Panc1 (cell line): ENCODE data around the gene TMPRSS5. TPM values are rescaled to one million over a fixed set of nuclear protein-coding genes. Genes with fewer than 3 reads are reported as not detected.

Source experiments
- ATAC-seq: fragments of 200-7000 bp; cut with Tn5 transposase; 2 replicates; pipeline ENCODE4 v1.9.1; 2020; ENCODE audit warnings: mild to moderate bottlenecking, moderate library complexity
- BruUV-seq: library from RNA; stranded (reverse); fragments of 400-500 nt; replicated peaks from 2 replicates; lab custom pipeline; 2021; lab: Mats Ljungman, UMichigan
- CTCF ChIA-PET: fragments of 300-600 bp; sonication (Branson Sonifier 250); formaldehyde crosslinking; loops from one replicate; lab custom pipeline; 2022; ENCODE audit warnings: antibody characterized with exemption; lab: Charles Lee
- POLR2A ChIA-PET: fragments of 300-600 bp; sonication (Branson Sonifier 250); formaldehyde crosslinking; loops from one replicate; lab custom pipeline; 2022; ENCODE audit warnings: antibody characterized with exemption; lab: Charles Lee
- DNase-seq: peaks from one replicate; pipeline ENCODE4 v3.0.0-alpha.2; 2010; ENCODE audit warnings: low read depth, low spot score
- H3K27ac ChIP-seq: 2 replicates; pipeline ENCODE4 v1.5.1; 2011; ENCODE audit warnings: mild to moderate bottlenecking, low read length, inconsistent platforms
- H3K27me3 ChIP-seq: fragments of 200-500 bp; sonication (Bioruptor generic); 2 replicates; pipeline ENCODE4 v1.6.0; 2014; ENCODE audit warnings: low read length, inconsistent platforms; ENCODE audit not compliant: control insufficient read depth, insufficient read depth
- H3K36me3 ChIP-seq: fragments of 200-500 bp; sonication (Bioruptor generic); 2 replicates; pipeline ENCODE4 v1.5.1; 2014; ENCODE audit warnings: inconsistent platforms, mild to moderate bottlenecking, low read length, moderate library complexity; ENCODE audit not compliant: control insufficient read depth, insufficient read depth
- H3K4me1 ChIP-seq: 2 replicates; pipeline ENCODE4 v1.5.1; 2011; ENCODE audit warnings: inconsistent platforms, mild to moderate bottlenecking, low read length, moderate library complexity; ENCODE audit not compliant: control insufficient read depth, insufficient read depth
- H3K4me3 ChIP-seq, 2 experiments: 2 replicates each; pipeline ENCODE4 v1.5.1; 2011 to 2012; ENCODE audit warnings: low read depth in 2 of 2, low read length in 2 of 2, mild to moderate bottlenecking in 2 of 2, inconsistent platforms in 1 of 2, moderate library complexity in 1 of 2
- H3K9me3 ChIP-seq: fragments of 200-500 bp; sonication (Bioruptor generic); 2 replicates; pipeline ENCODE4 v1.5.1; 2014; ENCODE audit warnings: low read depth, mild to moderate bottlenecking, inconsistent platforms, low read length, moderate library complexity; ENCODE audit not compliant: control insufficient read depth, insufficient read depth
- POLR2AphosphoS5 ChIP-seq: IDR thresholded peaks from 2 replicates; pipeline ENCODE4 v1.6.1; 2012; ENCODE audit warnings: mild to moderate bottlenecking, low read depth, low read length, moderate library complexity
- SIN3A ChIP-seq: IDR thresholded peaks from 2 replicates; pipeline ENCODE4 v1.6.1; 2012; ENCODE audit warnings: low read depth, mild to moderate bottlenecking, low read length, moderate library complexity, borderline replicate concordance; ENCODE audit not compliant: insufficient read depth
- TCF7L2 ChIP-seq: IDR thresholded peaks from 2 replicates; pipeline ENCODE4 v1.6.1; 2011; ENCODE audit warnings: mild to moderate bottlenecking, low read depth, low read length, inconsistent platforms
- in situ Hi-C: cut with HindIII; loops from 2 replicates; pipeline ENCODE4 v1.10.0; 2016; ENCODE audit warnings: low sequenced_read_pairs, low pct_unique_long_range_greater_than_20kb
- intact Hi-C: fragments of 100-400 bp; cut with micrococcal nuclease; formaldehyde crosslinking; loops from one replicate; pipeline ENCODE4 v1.10.0; 2022; ENCODE audit not compliant: unreplicated experiment
- total RNA-seq: library from RNA; stranded (reverse); gene quantifications from one replicate; pipeline ENCODE4 v1.2.1, GENCODE V29; 2021; ENCODE audit not compliant: unreplicated experiment
- TF ChIP-seq, protein P1 (sequence below), 2 experiments: IDR thresholded peaks; 2 replicates each; pipeline ENCODE4 v1.6.1; 2011 to 2012; ENCODE audit warnings: low read depth in 2 of 2, control low read depth in 1 of 2, low read length in 1 of 2, mild to moderate bottlenecking in 1 of 2, moderate library complexity in 1 of 2; ENCODE audit not compliant: insufficient read depth in 1 of 2
- TF ChIP-seq, protein P2 (sequence below): fragments of 450-650 bp; IDR thresholded peaks from 2 replicates; pipeline ENCODE4 v1.5.1; 2017; ENCODE audit warnings: mild to moderate bottlenecking

Gene TMPRSS5
- total RNA-seq, 1 experiment from 2014 or later = 0.85 TPM

DNA sequence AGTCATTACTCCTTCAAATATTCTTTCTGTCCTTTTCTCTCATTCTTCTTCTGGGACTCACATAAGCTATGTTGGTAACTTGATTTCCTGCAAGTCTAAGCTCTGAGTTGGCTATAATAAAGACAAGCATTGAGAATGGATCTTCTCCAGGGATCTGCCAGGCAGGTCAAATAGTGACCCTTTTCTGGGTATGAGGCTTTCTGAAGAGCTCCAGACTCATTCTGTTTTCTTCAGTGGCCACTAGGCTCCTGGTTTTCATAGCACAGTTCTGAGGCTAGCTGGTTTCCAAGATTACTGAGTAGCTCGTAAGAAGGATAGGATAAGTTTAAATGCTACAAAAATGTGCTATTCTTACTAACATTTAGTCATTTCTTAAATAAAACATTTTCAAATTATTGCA lies 38.3 kb downstream of the TMPRSS5 start:
- in situ Hi-C loops (no loop called here), intact Hi-C loops (no loop called here)
- no peaks in the 10 kb centered on the region for H3K27me3 ChIP-seq
- H3K9me3 ChIP-seq = peaks cover 12% of the 10 kb centered on the region
- H3K4me1 ChIP-seq = peaks cover 17% of the 10 kb centered on the region
- no TSS peak for BruUV-seq
- H3K27ac ChIP-seq = peak overlapping the region; percentile 76
- DNase-seq (no peak), ATAC-seq (no peak)
- H3K36me3 ChIP-seq = no peaks in the 10 kb centered on the region
- ChIA-PET CTCF (interaction anchor here (0.5 to 0.6 kb wide), 2 partner anchors 37 to 61 kb away, joined by 3 read pairs; no protein-coding TSS in a partner anchor), POLR2A (no interaction called here)
- H3K4me3 ChIP-seq = no peak overlapping the region
- TF ChIP-seq, protein P1, sequence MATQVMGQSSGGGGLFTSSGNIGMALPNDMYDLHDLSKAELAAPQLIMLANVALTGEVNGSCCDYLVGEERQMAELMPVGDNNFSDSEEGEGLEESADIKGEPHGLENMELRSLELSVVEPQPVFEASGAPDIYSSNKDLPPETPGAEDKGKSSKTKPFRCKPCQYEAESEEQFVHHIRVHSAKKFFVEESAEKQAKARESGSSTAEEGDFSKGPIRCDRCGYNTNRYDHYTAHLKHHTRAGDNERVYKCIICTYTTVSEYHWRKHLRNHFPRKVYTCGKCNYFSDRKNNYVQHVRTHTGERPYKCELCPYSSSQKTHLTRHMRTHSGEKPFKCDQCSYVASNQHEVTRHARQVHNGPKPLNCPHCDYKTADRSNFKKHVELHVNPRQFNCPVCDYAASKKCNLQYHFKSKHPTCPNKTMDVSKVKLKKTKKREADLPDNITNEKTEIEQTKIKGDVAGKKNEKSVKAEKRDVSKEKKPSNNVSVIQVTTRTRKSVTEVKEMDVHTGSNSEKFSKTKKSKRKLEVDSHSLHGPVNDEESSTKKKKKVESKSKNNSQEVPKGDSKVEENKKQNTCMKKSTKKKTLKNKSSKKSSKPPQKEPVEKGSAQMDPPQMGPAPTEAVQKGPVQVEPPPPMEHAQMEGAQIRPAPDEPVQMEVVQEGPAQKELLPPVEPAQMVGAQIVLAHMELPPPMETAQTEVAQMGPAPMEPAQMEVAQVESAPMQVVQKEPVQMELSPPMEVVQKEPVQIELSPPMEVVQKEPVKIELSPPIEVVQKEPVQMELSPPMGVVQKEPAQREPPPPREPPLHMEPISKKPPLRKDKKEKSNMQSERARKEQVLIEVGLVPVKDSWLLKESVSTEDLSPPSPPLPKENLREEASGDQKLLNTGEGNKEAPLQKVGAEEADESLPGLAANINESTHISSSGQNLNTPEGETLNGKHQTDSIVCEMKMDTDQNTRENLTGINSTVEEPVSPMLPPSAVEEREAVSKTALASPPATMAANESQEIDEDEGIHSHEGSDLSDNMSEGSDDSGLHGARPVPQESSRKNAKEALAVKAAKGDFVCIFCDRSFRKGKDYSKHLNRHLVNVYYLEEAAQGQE (IDR thresholded peaks at IDR 0.05; ENCODE audit: insufficient read depth in 1 of 2, low read depth in 2 of 2, low read length in 1 of 2) = no peak
- TF ChIP-seq, protein P2, sequence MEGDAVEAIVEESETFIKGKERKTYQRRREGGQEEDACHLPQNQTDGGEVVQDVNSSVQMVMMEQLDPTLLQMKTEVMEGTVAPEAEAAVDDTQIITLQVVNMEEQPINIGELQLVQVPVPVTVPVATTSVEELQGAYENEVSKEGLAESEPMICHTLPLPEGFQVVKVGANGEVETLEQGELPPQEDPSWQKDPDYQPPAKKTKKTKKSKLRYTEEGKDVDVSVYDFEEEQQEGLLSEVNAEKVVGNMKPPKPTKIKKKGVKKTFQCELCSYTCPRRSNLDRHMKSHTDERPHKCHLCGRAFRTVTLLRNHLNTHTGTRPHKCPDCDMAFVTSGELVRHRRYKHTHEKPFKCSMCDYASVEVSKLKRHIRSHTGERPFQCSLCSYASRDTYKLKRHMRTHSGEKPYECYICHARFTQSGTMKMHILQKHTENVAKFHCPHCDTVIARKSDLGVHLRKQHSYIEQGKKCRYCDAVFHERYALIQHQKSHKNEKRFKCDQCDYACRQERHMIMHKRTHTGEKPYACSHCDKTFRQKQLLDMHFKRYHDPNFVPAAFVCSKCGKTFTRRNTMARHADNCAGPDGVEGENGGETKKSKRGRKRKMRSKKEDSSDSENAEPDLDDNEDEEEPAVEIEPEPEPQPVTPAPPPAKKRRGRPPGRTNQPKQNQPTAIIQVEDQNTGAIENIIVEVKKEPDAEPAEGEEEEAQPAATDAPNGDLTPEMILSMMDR = 0 out of 2 replicates have a peak, but pooled peaks have one; percentile 3

DNA sequence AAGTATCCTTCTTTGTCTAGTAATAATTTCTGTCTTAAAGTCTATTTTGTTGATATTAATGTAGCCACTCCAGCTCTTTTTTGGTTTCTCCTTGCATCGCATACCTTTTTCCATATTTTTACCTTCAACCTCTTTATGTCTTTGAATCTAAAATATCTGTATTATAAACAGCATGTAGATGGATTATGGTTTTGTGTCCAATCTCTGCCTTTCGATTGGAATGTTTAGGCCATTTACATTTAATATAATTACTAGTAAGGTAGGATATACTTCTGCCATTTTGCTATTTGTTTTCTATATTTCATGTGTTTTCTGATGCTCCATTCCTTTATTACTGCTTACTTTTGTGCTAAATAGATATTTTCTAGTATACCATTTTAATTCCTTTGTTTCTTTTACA lies 39.5 kb downstream of the TMPRSS5 start:
- intact Hi-C loops (no loop called here), in situ Hi-C loops (no loop called here)
- TF ChIP-seq, protein P1 (IDR thresholded peaks at IDR 0.05; ENCODE audit: insufficient read depth in 1 of 2, low read depth in 2 of 2, low read length in 1 of 2) = no peak
- TF ChIP-seq POLR2AphosphoS5 (no peak), TCF7L2 (no peak), SIN3A (no peak)
- TF ChIP-seq, protein P2 = no peak
- no peak for DNase-seq
- H3K27me3 ChIP-seq = no peaks in the 10 kb centered on the region
- peaks cover 17% of the 10 kb centered on the region for H3K4me1 ChIP-seq
- H3K36me3 ChIP-seq = no peaks in the 10 kb centered on the region
- no peak for ATAC-seq
- peak overlapping the region; percentile 96 for H3K27ac ChIP-seq
- ChIA-PET CTCF (no interaction called here), POLR2A (no interaction called here)
- H3K4me3 ChIP-seq = no peak overlapping the region
- peaks cover 12% of the 10 kb centered on the region for H3K9me3 ChIP-seq
- no TSS peak for BruUV-seq
